Esophagus muscularis mucosa (tissue), 4 donors: ENCODE measurements around the gene ZNF629.

ENCODE experiments used
- CTCF ChIP-seq, 3 experiments: fragments of 200-600 bp in 2 of 3; fragments of 450-650 bp in 1 of 3; sonication (generic) in 2 of 3; IDR thresholded peaks; one replicate each; pipeline ENCODE4 v1.5.1; 2017 to 2019; ENCODE audit warnings: antibody characterized with exemption in 3 of 3, mild to moderate bottlenecking in 2 of 3, moderate library complexity in 1 of 3
- EP300 ChIP-seq: sonication (generic); formaldehyde crosslinking; IDR thresholded peaks from one replicate; pipeline ENCODE4 v1.6.1; 2017; ENCODE audit warnings: antibody characterized with exemption
- POLR2A ChIP-seq: fragments of 450-650 bp; IDR thresholded peaks from one replicate; pipeline ENCODE4 v1.6.1; 2017; ENCODE audit warnings: antibody characterized with exemption, moderate library complexity, mild to moderate bottlenecking, low read depth

DNA sequence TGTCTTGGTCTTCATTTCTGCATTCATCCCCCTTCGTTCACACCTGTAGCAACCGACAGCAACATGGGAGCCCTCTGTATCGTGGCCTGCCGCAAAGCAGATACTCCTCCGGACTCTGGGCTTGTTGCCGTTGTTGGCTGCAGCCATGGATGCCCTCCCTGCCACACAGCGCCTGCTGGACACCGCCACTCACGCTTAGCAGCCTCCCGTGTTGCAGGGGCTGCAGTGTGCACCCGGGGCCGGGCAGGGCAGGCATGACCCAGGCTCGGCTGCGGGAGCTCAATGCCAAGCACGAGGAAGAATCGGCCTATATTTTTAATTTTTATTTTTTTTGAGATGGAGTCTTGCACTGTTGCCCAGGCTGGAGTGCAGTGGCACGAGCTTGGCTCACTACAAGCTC, 34.9 kb upstream of the ZNF629 start:
- no peak for TF ChIP-seq CTCF (IDR thresholded peaks at IDR 0.05)
- TF ChIP-seq POLR2A = no peak
- no peak for TF ChIP-seq EP300
